NCI-H146 (cell line): ENCODE data around the gene HIF1AN.

Source experiments
- DNase-seq: peaks from one replicate; lab custom pipeline; 2025; lab: John Stamatoyannopoulos, UW

HIF1AN gene

GRCh38 chr10:100535715-100536353 is at the start of gene HIF1AN:
TSS of gene HIF1AN (plus strand) at chr10:100535943. CDS start at chr10:100535959, 16 bp downstream.
- peak; percentile 97 for DNase-seq

GRCh38 chr10:100487529-100487928 is 48.2 kb upstream of the HIF1AN start:
- no peak for DNase-seq

- DNase-seq: no peak
Observed at GRCh38 chr10:100489396-100489795, 46.3 kb upstream of the HIF1AN start.

GRCh38 chr10:100490531-100490930 is 45.2 kb upstream of the HIF1AN start:
- no peak for DNase-seq

GRCh38 chr10:100496567-100496966 is 39.2 kb upstream of the HIF1AN start:
- no peak for DNase-seq

GRCh38 chr10:100498059-100498458 is 37.7 kb upstream of the HIF1AN start:
- no peak for DNase-seq

- DNase-seq: no peak
Observed at GRCh38 chr10:100501423-100501822, 34.3 kb upstream of the HIF1AN start.

- DNase-seq: no peak
Observed at GRCh38 chr10:100502926-100503494, 32.7 kb upstream of the HIF1AN start.

GRCh38 chr10:100504096-100504495 is 31.6 kb upstream of the HIF1AN start:
- no peak for DNase-seq

- no peak for DNase-seq
Observed at GRCh38 chr10:100505164-100505563, 30.6 kb upstream of the HIF1AN start.

GRCh38 chr10:100506596-100507356 is 29.0 kb upstream of the HIF1AN start:
- no peak for DNase-seq

GRCh38 chr10:100507357-100507732 is 28.4 kb upstream of the HIF1AN start:
- DNase-seq: no peak

- no peak for DNase-seq
Observed at GRCh38 chr10:100508266-100508665, 27.5 kb upstream of the HIF1AN start.

- DNase-seq: peak; percentile 40
Observed at GRCh38 chr10:100508691-100509150, 27.0 kb upstream of the HIF1AN start.

- DNase-seq: no peak
Observed at GRCh38 chr10:100509241-100509840, 26.4 kb upstream of the HIF1AN start.

- no peak for DNase-seq
Observed at GRCh38 chr10:100510533-100511308, 25.0 kb upstream of the HIF1AN start.

GRCh38 chr10:100515612-100516011 is 20.1 kb upstream of the HIF1AN start:
- no peak for DNase-seq

- peak; percentile 48 for DNase-seq
Observed at GRCh38 chr10:100516847-100517246, 18.9 kb upstream of the HIF1AN start.

GRCh38 chr10:100518761-100519241 is 16.9 kb upstream of the HIF1AN start:
- peak; percentile 38 for DNase-seq

GRCh38 chr10:100519311-100520051 is 16.3 kb upstream of the HIF1AN start, which contains the start of gene SEC31B:
TSS of gene SEC31B (minus strand) at chr10:100519861. CDS start at chr10:100516952, 2,909 bp downstream.
- DNase-seq: no peak

GRCh38 chr10:100520811-100521210 is 14.9 kb upstream of the HIF1AN start:
- DNase-seq: no peak
